Anterior cingulate cortex (tissue), 58 donors: Measurements from ENCODE around the gene CASP6.

Experiments
- DNase-seq, 58 donors: peaks; one replicate each; lab custom pipeline; 2025; lab: John Stamatoyannopoulos, UW

CASP6 gene

GRCh38 chr4:109675181-109675580, 28.1 kb downstream of the CASP6 start:
- DNase-seq = no peak

- no peak for DNase-seq
These were observed 29.9 kb downstream of the CASP6 start for GRCh38 chr4:109673303-109673702.

DNA sequence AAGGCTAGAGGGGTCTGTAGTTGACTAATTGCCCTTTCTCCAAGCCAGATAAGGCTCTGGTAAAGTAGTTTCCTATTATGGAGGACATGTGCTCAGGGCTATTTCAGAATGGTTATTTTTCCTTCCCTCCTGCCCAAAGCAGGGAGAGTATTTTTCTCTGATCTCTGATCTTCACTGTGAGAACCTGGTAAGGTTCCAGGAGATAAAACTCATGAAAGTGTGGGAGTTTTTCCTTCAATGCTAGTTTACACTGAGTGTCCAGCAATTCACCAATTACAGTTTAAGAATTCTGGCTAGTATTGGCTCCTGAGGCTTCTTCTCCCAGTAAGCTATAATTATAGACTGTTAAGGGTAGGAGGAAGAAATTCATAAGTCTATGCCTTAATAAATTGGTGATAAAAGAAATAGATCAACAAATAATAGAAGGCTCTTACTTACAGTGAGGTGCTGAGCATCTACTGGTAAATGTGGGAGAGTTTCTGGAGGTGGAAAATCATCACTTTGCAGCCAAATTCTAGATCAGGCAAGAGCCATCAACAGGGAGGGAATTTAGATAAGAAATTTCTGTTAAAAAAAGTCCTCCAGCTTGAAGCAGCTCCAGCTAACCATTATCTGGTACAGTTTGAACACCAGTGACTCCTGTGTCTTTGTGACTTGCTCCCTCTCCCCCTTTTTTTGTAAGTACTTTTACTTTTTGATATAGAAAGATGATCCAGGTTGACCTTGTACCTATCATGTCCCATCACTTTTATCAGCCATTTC, 30.9 kb downstream of the CASP6 start:
- no peak for DNase-seq

GRCh38 chr4:109671350-109671749, 31.9 kb downstream of the CASP6 start:
- DNase-seq = no peak

DNA sequence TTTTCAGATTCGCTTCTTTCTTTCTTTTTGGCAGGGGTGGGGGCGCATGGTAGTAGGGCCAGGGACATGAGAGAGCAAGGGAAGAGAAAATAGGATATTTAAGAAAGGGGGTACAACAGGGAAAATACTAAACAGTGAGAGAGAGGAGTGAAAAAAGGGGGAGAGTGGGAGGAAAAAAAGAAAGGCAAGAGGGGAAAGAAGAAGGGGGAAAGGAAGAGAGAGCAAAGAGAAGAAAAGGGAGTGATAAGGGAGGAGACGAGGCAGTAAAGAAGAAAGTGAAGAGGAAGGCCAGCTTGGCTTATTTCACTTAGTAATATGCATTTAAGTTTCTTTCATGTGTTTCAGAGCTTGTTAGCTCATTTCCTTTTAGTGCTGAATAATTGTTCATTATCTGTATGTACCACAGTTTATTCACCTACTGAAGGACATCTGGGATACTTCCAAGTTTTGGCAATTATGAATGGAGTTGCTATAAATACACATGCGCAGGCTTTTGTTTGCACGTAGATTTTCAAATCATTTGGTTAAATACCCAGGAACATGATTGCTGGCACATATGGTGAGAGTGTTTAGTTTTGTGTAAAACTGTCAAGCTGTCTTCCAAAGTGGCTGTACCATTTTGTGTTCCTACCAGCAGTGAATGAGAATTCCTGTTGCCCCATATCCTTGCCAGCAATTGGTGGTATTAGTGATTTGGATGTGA, 37.3 kb downstream of the CASP6 start:
- no peak for DNase-seq

DNA sequence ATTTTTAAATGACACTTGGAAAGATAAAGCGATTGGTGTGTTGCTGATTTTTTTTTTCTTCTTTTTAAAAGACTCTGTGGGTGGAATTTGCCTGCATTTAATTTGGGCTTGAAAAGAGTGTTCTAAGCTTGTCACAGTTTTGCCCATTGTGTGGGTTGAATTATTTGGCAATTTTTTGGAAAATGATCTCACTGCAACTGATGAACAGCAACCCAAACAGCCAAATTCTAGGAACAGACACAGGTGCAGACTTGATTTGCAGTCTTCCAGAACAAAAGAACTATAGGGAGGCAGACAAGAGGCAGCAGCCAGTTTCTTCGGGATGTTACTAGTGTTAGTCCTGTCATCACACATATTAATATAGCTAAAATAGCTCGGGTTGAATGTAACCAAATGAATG, 40.5 kb downstream of the CASP6 start:
- DNase-seq = peak in 6 of 58 donors; percentile 7 to 48 (median 18)

DNA sequence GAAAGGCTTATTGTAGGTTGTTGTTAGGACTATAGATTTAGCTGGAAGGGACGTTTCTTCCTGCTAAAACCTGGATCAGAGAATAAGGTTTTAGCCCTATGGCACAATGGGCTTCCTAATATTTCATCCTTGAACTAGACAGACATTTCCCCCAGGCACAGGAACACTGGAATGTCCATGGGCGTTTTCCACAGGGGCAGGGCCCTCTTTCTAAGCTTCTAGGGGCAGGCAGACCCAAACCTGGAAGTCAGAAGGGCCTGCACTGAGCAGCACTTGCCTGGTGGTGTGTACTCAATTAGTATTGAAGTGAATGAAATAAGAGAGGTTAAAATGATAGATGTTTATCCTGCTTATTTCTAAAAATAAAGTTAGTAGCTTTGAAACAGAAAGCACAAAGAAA, 41.1 kb downstream of the CASP6 start:
- no peak for DNase-seq

DNA sequence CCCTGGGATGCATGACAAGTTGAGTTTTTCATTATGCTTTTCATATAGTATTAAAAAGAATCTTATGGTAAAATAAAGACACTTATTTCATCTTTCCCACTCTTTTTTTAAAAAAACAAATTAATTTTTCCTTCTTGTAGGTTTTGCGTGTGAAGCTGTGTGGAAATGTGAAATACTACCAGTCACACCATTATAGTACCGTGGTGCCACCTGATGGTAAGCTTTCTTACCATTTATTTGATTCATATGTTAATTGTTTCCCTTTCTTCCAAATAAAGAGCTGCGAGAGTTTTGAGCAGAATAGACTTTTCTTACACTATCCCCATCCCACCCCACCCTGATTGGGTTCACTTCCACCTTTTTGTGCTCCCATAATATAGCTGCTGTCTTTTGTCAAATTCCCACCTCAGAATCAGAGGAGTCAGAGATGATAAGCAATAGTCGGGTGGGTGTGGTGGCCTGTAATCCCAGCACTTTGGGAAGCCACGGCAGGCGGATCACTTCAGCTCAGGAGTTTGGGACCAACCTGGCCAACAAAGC, 44.3 kb downstream of the CASP6 start:
- DNase-seq = no peak

DNA sequence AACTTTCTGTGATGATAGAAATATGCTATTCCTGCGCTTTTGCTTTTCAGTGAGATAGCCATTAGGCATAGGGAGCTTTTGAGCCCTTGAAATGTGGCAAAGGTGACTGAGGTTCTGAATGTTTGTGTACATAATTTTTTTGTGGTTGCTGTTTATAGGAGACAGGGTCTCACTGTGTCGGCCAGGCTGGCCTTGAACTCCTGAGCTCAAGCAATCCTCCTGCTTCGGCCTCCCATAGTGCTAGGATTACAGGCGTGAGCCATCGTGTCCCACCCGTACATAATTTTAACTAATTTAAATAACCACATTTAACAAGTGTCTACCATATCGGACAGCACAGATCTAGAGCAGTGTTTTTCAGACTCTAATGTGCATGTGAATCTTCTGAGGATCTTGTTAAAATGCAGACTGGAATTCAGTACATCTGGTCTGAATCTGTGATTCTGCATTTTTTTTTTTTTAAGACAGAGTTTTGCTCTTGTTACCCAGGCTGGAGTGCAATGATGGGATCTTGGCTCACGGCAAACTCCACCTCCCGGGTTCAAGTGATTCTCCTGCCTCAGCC, 45.3 kb downstream of the CASP6 start:
- no peak for DNase-seq

DNA sequence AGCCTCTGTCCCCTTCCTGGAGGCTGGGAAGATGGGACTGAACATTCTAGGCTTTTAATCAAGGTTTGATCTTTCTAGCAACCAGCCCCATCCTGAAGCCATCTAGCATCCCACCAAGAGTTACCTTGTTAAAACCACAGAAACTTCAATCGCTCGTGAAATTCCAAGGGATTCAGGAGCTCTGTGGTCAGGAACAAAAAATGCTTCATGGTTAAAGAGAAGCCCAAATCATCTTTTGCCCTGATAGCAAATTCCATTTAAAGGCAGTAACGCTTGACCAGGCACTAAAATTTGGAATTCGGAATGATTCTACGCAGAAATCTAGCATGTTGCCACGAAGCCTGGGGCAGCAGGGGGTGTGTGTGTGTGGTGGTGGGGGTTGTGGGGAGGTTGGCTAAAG, 47.8 kb downstream of the CASP6 start:
- DNase-seq = no peak

GRCh38 chr4:109649872-109650271, 53.4 kb downstream of the CASP6 start:
- DNase-seq = no peak

DNA sequence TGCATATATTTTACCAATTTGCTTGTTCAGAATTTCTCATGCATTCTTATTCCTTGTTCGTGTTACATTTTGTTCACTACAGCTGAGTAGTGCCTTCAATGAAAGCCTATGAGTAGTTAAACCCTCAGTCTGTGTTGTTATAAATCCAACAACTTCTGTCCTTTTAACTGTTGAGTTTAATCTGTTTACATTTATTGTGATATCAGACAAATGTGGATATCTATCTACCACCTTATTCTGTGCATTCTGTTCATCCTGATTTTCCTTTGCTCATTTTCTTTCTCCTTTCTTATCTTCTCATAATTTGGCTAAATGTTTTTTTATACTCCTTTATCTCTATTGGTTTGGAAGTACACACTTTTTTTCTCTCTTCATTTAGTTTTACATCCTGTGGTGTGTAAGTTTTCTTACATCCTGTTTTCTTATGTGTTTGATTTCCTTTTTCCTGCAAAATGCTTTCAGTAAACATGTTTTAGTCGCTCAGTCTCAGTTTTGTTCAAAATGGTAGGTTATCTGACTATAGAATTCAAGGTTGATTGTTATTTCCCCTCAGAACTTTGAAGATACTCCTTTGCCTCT, 54.2 kb downstream of the CASP6 start:
- no peak for DNase-seq

DNA sequence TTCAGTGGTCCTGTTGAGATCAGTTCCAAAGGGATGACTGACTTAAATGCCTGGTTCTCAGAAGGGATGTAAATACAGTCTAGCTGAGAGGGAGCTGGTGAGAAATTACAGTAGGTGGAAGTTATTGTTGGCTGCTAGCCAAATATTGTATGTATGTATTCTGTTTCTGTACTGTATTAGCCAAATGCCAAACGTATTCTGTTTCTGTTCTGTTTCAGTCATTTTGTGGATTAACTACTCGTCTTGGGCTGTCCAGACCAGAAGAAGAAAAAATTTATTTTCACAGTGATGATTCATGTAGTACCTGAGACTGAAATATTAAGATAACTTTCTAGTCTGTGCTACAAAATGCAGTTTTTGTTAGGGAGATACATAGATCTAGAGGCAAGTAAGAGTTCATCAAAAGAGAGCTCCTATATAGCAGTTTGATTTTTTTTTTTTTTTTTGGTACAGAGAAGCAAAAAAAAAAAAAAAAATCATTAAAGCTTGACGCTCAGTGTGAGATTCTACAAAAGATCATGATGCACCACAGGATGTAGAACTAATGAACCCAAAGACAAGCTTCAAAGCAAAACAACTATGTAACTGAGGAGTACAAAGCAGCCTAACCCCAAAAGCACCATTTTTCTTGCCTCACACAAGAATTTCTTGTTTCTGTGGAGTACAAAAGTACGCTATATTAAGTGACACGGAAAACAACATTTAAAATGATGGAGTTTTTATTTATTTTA, 54.8 kb downstream of the CASP6 start:
- DNase-seq = no peak

DNA sequence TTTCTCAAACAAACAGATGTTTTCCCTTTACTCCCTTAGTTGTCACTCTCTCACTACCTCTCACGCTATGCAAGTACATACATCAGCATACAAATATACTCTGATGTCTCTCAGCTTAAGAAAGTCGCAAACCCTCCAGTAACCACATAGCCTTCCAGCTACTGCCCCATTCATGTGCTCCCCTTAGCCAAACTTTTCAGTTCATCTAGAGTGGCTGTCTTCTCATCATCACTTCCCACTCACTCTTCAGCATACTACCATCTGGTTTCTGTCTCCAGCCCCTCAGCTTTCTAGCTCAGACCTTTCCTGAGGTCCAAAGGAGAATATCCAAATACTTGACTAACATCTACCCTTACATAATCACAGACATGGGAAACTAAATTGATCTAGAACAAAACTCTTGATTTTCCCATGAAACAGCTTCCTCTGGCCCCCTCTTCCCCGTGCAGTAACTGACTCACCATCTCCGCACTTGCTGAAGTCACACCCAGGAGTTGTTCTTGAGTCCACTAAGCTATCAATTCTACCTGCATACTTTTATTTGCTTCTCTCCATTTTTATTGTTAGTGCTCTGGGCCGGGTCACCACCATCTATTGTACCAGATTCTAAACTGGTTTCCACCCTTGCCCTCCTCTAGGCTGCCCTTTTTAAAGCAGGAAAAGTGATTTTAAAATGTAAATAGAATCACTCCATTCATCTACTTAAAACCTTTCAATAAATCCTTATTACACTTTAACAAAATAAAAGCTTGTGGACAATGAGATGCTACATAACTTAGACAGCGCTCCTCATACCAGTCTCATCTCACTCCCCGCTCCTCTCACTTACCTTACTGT, 57.2 kb downstream of the CASP6 start:
- no peak for DNase-seq

DNA sequence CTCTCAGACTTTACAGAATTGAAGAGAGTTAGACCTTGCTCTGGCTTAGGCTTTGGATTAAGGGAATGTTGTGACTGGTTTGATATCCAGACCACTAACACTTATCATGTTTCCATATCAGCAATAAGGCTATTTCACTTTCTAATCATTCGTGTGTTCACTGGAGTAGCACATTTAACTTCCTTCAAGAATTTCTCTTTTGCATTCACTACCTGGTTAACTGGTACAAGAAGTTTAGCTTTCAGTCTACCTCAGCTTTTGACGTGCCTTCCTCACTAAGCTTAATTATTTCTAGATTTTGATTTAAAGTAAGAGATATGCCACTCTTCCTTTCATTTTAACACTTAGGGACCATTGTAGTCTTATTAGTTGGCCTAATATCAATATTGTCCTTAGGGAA, 62.6 kb downstream of the CASP6 start:
- no peak for DNase-seq
